Loucy (cell line): ENCODE measurements around the gene ATP9A.

Source experiments
- H2AFZ ChIP-seq: fragments of 200-600 bp; sonication (generic); 2 replicates; pipeline ENCODE4 v1.6.0; 2016; ENCODE audit warnings: antibody characterized with exemption, mild to moderate bottlenecking, low read length, moderate library complexity
- H3F3A ChIP-seq: fragments of 200-600 bp; 2 replicates; pipeline ENCODE4 v1.6.0; 2016; ENCODE audit warnings: antibody characterized with exemption, low read depth, mild to moderate bottlenecking
- H3K27me3 ChIP-seq: fragments of 200-600 bp; sonication (generic); 2 replicates; pipeline ENCODE4 v1.6.1; 2014; ENCODE audit warnings: low read length, mild to moderate bottlenecking; ENCODE audit not compliant: insufficient read depth, poor library complexity, severe bottlenecking
- H3K36me3 ChIP-seq: fragments of 200-600 bp; sonication (generic); 2 replicates; pipeline ENCODE4 v1.6.1; 2016; ENCODE audit warnings: low read length; ENCODE audit not compliant: insufficient read depth
- H3K4me1 ChIP-seq: fragments of 200-600 bp; sonication (generic); 2 replicates; pipeline ENCODE4 v1.5.1; 2014; ENCODE audit warnings: low read length, mild to moderate bottlenecking; ENCODE audit not compliant: insufficient read depth, poor library complexity, severe bottlenecking
- H3K4me2 ChIP-seq: fragments of 200-600 bp; sonication (generic); 2 replicates; pipeline ENCODE4 v1.6.0; 2014; ENCODE audit warnings: antibody characterized with exemption, low read length, low read depth, mild to moderate bottlenecking; ENCODE audit not compliant: poor library complexity, severe bottlenecking
- H3K4me3 ChIP-seq: fragments of 200-600 bp; sonication (generic); 2 replicates; pipeline ENCODE4 v1.5.1; 2014; ENCODE audit warnings: low read length, mild to moderate bottlenecking, mixed read lengths; ENCODE audit not compliant: poor library complexity, severe bottlenecking
- H3K79me2 ChIP-seq: fragments of 200-600 bp; sonication (generic); 2 replicates; pipeline ENCODE4 v1.6.1; 2014; ENCODE audit warnings: low read length; ENCODE audit not compliant: insufficient read depth
- H3K9ac ChIP-seq: fragments of 200-600 bp; sonication (generic); 2 replicates; pipeline ENCODE4 v1.6.0; 2014; ENCODE audit warnings: mild to moderate bottlenecking, low read depth, low read length, moderate library complexity; ENCODE audit not compliant: poor library complexity, severe bottlenecking
- H3K9me2 ChIP-seq: fragments of 200-600 bp; sonication (generic); replicated peaks from 2 replicates; pipeline ENCODE4 v1.6.1; 2016; ENCODE audit warnings: low read depth, low read length, mixed read lengths
- H3K9me3 ChIP-seq: fragments of 200-600 bp; sonication (generic); 2 replicates; pipeline ENCODE4 v1.6.1; 2014; ENCODE audit warnings: mild to moderate bottlenecking, antibody characterized with exemption, low read length, low read depth; ENCODE audit not compliant: insufficient read depth
- H4K20me1 ChIP-seq: fragments of 200-600 bp; sonication (generic); 2 replicates; pipeline ENCODE4 v1.6.0; 2014; ENCODE audit warnings: antibody characterized with exemption, low read length, mild to moderate bottlenecking; ENCODE audit not compliant: insufficient read depth, poor library complexity, severe bottlenecking
- EZH2phosphoT487 ChIP-seq: fragments of 200-600 bp; IDR thresholded peaks from 2 replicates; pipeline ENCODE4 v1.6.1; 2018; ENCODE audit warnings: antibody characterized with exemption, mild to moderate bottlenecking, moderate library complexity, borderline replicate concordance
- TF ChIP-seq, protein P1 (sequence below): fragments of 200-600 bp; sonication (generic); conservative IDR thresholded peaks from 2 replicates; pipeline ENCODE4 v1.5.1; 2014; ENCODE audit warnings: mild to moderate bottlenecking, antibody characterized with exemption, low read length

Gene ATP9A

DNA sequence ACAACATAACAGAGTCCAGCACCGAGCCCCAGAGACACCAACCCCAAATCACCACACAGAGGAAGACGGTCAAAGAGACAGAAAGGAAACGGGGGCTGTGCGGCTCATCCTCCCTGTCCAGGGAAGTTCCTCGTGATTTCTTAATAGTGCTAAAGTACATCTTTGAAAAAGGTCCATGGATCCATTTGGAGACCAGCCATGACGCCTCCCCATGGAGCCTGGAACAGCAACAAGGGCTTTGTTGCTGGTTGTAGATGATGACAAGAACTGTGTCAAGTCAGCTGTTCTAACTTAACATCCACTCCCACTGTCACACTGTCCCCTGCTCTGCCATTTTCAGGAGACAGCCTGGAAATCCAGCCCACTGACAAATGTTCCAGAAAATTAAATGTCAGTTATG is 99.7 kb downstream of the ATP9A start:
- no peak overlapping the region for H3K4me3 ChIP-seq
- 0 out of 2 replicates have a peak, but pooled peaks cover 4% of the 10 kb centered on the region for H3K79me2 ChIP-seq
- no peak overlapping the region for H3K9ac ChIP-seq
- H3K9me3 ChIP-seq = no peaks in the 10 kb centered on the region
- H3K4me1 ChIP-seq = no peaks in the 10 kb centered on the region
- peaks cover 3% of the 10 kb centered on the region for H4K20me1 ChIP-seq
- H3K4me2 ChIP-seq = no peak overlapping the region
- H2AFZ ChIP-seq = no peak overlapping the region
- H3K27me3 ChIP-seq = no peaks in the 10 kb centered on the region
- 0 out of 2 replicates have a peak, but pooled peaks cover 2% of the 10 kb centered on the region for H3F3A ChIP-seq
- no peaks in the 10 kb centered on the region for H3K9me2 ChIP-seq
- H3K36me3 ChIP-seq = peaks cover 73% of the 10 kb centered on the region
- TF ChIP-seq, protein P1, sequence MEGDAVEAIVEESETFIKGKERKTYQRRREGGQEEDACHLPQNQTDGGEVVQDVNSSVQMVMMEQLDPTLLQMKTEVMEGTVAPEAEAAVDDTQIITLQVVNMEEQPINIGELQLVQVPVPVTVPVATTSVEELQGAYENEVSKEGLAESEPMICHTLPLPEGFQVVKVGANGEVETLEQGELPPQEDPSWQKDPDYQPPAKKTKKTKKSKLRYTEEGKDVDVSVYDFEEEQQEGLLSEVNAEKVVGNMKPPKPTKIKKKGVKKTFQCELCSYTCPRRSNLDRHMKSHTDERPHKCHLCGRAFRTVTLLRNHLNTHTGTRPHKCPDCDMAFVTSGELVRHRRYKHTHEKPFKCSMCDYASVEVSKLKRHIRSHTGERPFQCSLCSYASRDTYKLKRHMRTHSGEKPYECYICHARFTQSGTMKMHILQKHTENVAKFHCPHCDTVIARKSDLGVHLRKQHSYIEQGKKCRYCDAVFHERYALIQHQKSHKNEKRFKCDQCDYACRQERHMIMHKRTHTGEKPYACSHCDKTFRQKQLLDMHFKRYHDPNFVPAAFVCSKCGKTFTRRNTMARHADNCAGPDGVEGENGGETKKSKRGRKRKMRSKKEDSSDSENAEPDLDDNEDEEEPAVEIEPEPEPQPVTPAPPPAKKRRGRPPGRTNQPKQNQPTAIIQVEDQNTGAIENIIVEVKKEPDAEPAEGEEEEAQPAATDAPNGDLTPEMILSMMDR = no peak
- TF ChIP-seq EZH2phosphoT487 = no peak

GRCh38 chr20:51667491-51667890 is 100.7 kb downstream of the ATP9A start:
- Histone ChIP-seq H2AFZ (no peak overlapping the region), H3K9me2 (no peaks in the 10 kb centered on the region), H3K9me3 (no peaks in the 10 kb centered on the region), H3K27me3 (no peaks in the 10 kb centered on the region), H3K4me3 (no peak overlapping the region), H3K36me3 (peaks cover 75% of the 10 kb centered on the region), H4K20me1 (no peaks in the 10 kb centered on the region), H3K79me2 (0 out of 2 replicates have a peak, but pooled peaks cover 4% of the 10 kb centered on the region), H3K4me1 (no peaks in the 10 kb centered on the region), H3K4me2 (no peak overlapping the region), H3K9ac (no peak overlapping the region), H3F3A (0 out of 2 replicates have a peak, but pooled peaks cover 2% of the 10 kb centered on the region)
- TF ChIP-seq, protein P1 = no peak
- no peak for TF ChIP-seq EZH2phosphoT487

- H3K36me3 ChIP-seq = peaks cover 70% of the 10 kb centered on the region
- no peak overlapping the region for H3K9ac ChIP-seq
- 0 out of 2 replicates have a peak, but pooled peaks cover 4% of the 10 kb centered on the region for H3K79me2 ChIP-seq
- H3K4me1 ChIP-seq = peaks cover 2% of the 10 kb centered on the region
- TF ChIP-seq EZH2phosphoT487 = no peak
- TF ChIP-seq, protein P1 = no peak
- H3K4me3 ChIP-seq = no peak overlapping the region
- H3K27me3 ChIP-seq = no peaks in the 10 kb centered on the region
- H3K9me2 ChIP-seq = no peaks in the 10 kb centered on the region
- H4K20me1 ChIP-seq = peaks cover 2% of the 10 kb centered on the region
- no peaks in the 10 kb centered on the region for H3K9me3 ChIP-seq
- no peak overlapping the region for H3K4me2 ChIP-seq
- no peak overlapping the region for H2AFZ ChIP-seq
- H3F3A ChIP-seq = 0 out of 2 replicates have a peak, but pooled peaks cover 2% of the 10 kb centered on the region
These were observed 101.2 kb downstream of the ATP9A start for GRCh38 chr20:51667002-51667408.
